H9 (cell line): ENCODE measurements around the gene CRABP1. TPM values are rescaled to one million over a fixed set of nuclear protein-coding genes. Genes with fewer than 3 reads are reported as not detected.

ENCODE experiments used
- DNase-seq: peaks from one replicate; pipeline ENCODE4 v3.0.0-alpha.2; 2017
- H2AFZ ChIP-seq: one replicate; pipeline ENCODE4 v1.6.1; 2013; ENCODE audit warnings: mild to moderate bottlenecking, low read length, control low read depth, moderate library complexity
- H2AK5ac ChIP-seq: 2 replicates; pipeline ENCODE4 v1.6.1; 2013; ENCODE audit warnings: low read length, control low read depth, mixed read lengths; ENCODE audit not compliant: insufficient read length
- H2BK120ac ChIP-seq: one replicate; pipeline ENCODE4 v1.6.1; 2013; ENCODE audit warnings: low read depth, mild to moderate bottlenecking, low read length, control low read depth, inconsistent platforms; ENCODE audit not compliant: poor library complexity, severe bottlenecking
- H2BK12ac ChIP-seq: 2 replicates; pipeline ENCODE4 v1.6.1; 2013; ENCODE audit warnings: low read length, control low read depth, mixed read lengths, low read depth; ENCODE audit not compliant: insufficient read length
- H2BK15ac ChIP-seq: 2 replicates; pipeline ENCODE4 v1.6.1; 2013; ENCODE audit warnings: low read depth, low read length, control low read depth
- H2BK20ac ChIP-seq: one replicate; pipeline ENCODE4 v1.6.1; 2013; ENCODE audit warnings: low read depth, mild to moderate bottlenecking, low read length, control low read depth, inconsistent platforms; ENCODE audit not compliant: poor library complexity, severe bottlenecking
- H2BK5ac ChIP-seq: 2 replicates; pipeline ENCODE4 v1.6.1; 2013; ENCODE audit warnings: low read length, control low read depth, mixed read lengths; ENCODE audit not compliant: insufficient read length
- H3K14ac ChIP-seq: 2 replicates; pipeline ENCODE4 v1.6.1; 2013; ENCODE audit warnings: low read length, control low read depth; ENCODE audit not compliant: insufficient read depth
- H3K18ac ChIP-seq: 2 replicates; pipeline ENCODE4 v1.6.1; 2013; ENCODE audit warnings: low read depth, mild to moderate bottlenecking, mixed read lengths, low read length, control low read depth; ENCODE audit not compliant: insufficient read length
- H3K23ac ChIP-seq: 2 replicates; pipeline ENCODE4 v1.6.1; 2013; ENCODE audit warnings: low read length, control low read depth, mixed read lengths, low read depth; ENCODE audit not compliant: insufficient read length
- H3K23me2 ChIP-seq: 2 replicates; pipeline ENCODE4 v1.6.1; 2013; ENCODE audit warnings: low read depth, mild to moderate bottlenecking, mixed read lengths, low read length, control low read depth; ENCODE audit not compliant: insufficient read length, poor library complexity, severe bottlenecking
- H3K27ac ChIP-seq: 2 replicates; pipeline ENCODE4 v1.5.1; 2013; ENCODE audit warnings: low read length, control low read depth, mixed read lengths, low read depth; ENCODE audit not compliant: insufficient read length
- H3K27me3 ChIP-seq: 2 replicates; pipeline ENCODE4 v1.6.1; 2013; ENCODE audit warnings: low read length, control low read depth, inconsistent platforms; ENCODE audit not compliant: insufficient read depth
- H3K4ac ChIP-seq: 2 replicates; pipeline ENCODE4 v1.6.1; 2013; ENCODE audit warnings: low read depth, mild to moderate bottlenecking, control low read depth, inconsistent platforms, low read length, moderate library complexity
- H3K4me1 ChIP-seq: 2 replicates; pipeline ENCODE4 v1.6.1; 2013; ENCODE audit warnings: low read length, control low read depth, inconsistent platforms; ENCODE audit not compliant: insufficient read depth
- H3K4me2 ChIP-seq: 2 replicates; pipeline ENCODE4 v1.6.1; 2013; ENCODE audit warnings: low read length, control low read depth, mixed read lengths; ENCODE audit not compliant: insufficient read length, insufficient read depth
- H3K56ac ChIP-seq: 2 replicates; pipeline ENCODE4 v1.6.1; 2013; ENCODE audit warnings: low read depth, mild to moderate bottlenecking, mixed read lengths, low read length, control low read depth; ENCODE audit not compliant: insufficient read length
- H3K79me1 ChIP-seq: 2 replicates; pipeline ENCODE4 v1.6.1; 2013; ENCODE audit warnings: low read depth, mild to moderate bottlenecking, moderate library complexity, low read length, control low read depth, inconsistent platforms; ENCODE audit not compliant: insufficient read depth, poor library complexity, severe bottlenecking
- H3K79me2 ChIP-seq: 2 replicates; pipeline ENCODE4 v1.6.1; 2013; ENCODE audit warnings: low read length, control low read depth, inconsistent platforms; ENCODE audit not compliant: insufficient read depth
- H3K9ac ChIP-seq: 2 replicates; pipeline ENCODE4 v1.6.1; 2013; ENCODE audit warnings: low read length, control low read depth, mixed read lengths; ENCODE audit not compliant: insufficient read length; ENCODE audit errors: extremely low read depth
- H3K9me3 ChIP-seq: one replicate; pipeline ENCODE4 v1.6.1; 2013; ENCODE audit warnings: low read depth, low read length, inconsistent platforms; ENCODE audit not compliant: control insufficient read depth
- H3T11ph ChIP-seq: one replicate; pipeline ENCODE4 v1.6.1; 2013; ENCODE audit warnings: mild to moderate bottlenecking, low read length, control low read depth, inconsistent platforms
- H4K20me1 ChIP-seq: one replicate; pipeline ENCODE4 v1.6.1; 2013; ENCODE audit not compliant: control insufficient read depth, insufficient read length, insufficient read depth
- H4K5ac ChIP-seq: 2 replicates; pipeline ENCODE4 v1.6.1; 2013; ENCODE audit warnings: low read depth, mild to moderate bottlenecking, mixed read lengths, low read length, control low read depth; ENCODE audit not compliant: insufficient read length
- H4K8ac ChIP-seq: replicated peaks from 2 replicates; pipeline ENCODE4 v1.6.1; 2013; ENCODE audit warnings: low read length, control low read depth, mixed read lengths, low read depth; ENCODE audit not compliant: insufficient read length
- H4K91ac ChIP-seq: 2 replicates; pipeline ENCODE4 v1.6.1; 2013; ENCODE audit warnings: low read depth, mild to moderate bottlenecking, moderate library complexity, mixed read lengths, low read length, control low read depth; ENCODE audit not compliant: insufficient read length
- H3K27ac Mint-ChIP-seq, 3 experiments: 2 replicates in 2 of 3; 3 replicates in 1 of 3; pipeline ENCODE4 v1.8.0; 2020 to 2021; ENCODE audit warnings: mixed read lengths in 3 of 3, mild to moderate bottlenecking in 1 of 3, moderate library complexity in 1 of 3
- H3K27me3 Mint-ChIP-seq: 2 replicates; pipeline ENCODE4 v1.8.0; 2021; ENCODE audit warnings: low read depth, mild to moderate bottlenecking, moderate library complexity, mixed read lengths
- H3K36me3 Mint-ChIP-seq, 3 experiments: 2 replicates in 2 of 3; 3 replicates in 1 of 3; pipeline ENCODE4 v1.8.0; 2020 to 2021; ENCODE audit warnings: low read depth in 3 of 3, mixed read lengths in 3 of 3; ENCODE audit not compliant: insufficient read depth in 1 of 3
- H3K4me1 Mint-ChIP-seq, 2 experiments: 2 replicates each; pipeline ENCODE4 v1.8.0; 2020; ENCODE audit warnings: mixed read lengths in 2 of 2
- H3K4me3 Mint-ChIP-seq, 2 experiments: 2 replicates in 1 of 2; 3 replicates in 1 of 2; pipeline ENCODE4 v1.8.0; 2020 to 2021; ENCODE audit warnings: mild to moderate bottlenecking in 2 of 2, mixed read lengths in 2 of 2, moderate library complexity in 1 of 2
- H3K9me3 Mint-ChIP-seq, 2 experiments: 2 replicates in 1 of 2; 3 replicates in 1 of 2; pipeline ENCODE4 v1.8.0; 2020; ENCODE audit warnings: mild to moderate bottlenecking in 2 of 2, mixed read lengths in 2 of 2, moderate library complexity in 1 of 2
- WGBS: extraction: QIAGEN DNeasy Blood & Tissue Kit; methylation state at CpG from one replicate; pipeline ENCODE4 v1.1.7; 2013; ENCODE audit warnings: missing lambda C conversion rate, low lambda C conversion rate, mixed read lengths; ENCODE audit not compliant: insufficient read length; ENCODE audit errors: extremely low coverage; 5-methylcytosine and 5-hydroxymethylcytosine counted together
- total RNA-seq: library from RNA; stranded (reverse); gene quantifications from 2 replicates; pipeline ENCODE4 v1.2.1, GENCODE V29; 2021
- TF ChIP-seq, protein P1 (sequence below): fragments of 200-600 bp; sonication (generic); conservative IDR thresholded peaks from 3 replicates; pipeline ENCODE4 v1.8.0; 2021; ENCODE audit warnings: antibody characterized with exemption, mild to moderate bottlenecking

Gene CRABP1
- total RNA-seq, 1 experiment from 2014 or later = 93.1 TPM

DNA sequence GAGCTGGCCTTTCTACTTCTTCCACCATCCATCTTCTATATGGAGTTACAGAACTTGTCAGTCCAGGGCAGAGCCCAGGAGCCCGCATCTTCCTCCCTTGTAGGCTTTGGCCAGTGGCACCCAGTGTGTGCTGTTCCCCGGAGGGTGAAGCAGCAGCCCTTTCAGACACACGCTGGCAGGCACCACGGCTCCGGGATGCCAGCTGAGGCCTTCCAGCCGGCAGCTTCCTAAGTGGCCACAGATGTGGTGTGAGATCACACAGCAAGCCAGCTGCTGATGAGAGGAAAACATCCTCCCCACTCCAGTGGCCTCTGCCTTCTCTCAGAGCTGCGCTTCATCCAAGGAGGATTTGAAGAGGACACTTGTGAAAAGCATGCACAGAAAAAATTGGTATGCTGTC lies 24.1 kb downstream of the CRABP1 start:
- H2BK15ac ChIP-seq = no peak overlapping the region
- H3K14ac ChIP-seq = no peak overlapping the region
- TF ChIP-seq, protein P1, sequence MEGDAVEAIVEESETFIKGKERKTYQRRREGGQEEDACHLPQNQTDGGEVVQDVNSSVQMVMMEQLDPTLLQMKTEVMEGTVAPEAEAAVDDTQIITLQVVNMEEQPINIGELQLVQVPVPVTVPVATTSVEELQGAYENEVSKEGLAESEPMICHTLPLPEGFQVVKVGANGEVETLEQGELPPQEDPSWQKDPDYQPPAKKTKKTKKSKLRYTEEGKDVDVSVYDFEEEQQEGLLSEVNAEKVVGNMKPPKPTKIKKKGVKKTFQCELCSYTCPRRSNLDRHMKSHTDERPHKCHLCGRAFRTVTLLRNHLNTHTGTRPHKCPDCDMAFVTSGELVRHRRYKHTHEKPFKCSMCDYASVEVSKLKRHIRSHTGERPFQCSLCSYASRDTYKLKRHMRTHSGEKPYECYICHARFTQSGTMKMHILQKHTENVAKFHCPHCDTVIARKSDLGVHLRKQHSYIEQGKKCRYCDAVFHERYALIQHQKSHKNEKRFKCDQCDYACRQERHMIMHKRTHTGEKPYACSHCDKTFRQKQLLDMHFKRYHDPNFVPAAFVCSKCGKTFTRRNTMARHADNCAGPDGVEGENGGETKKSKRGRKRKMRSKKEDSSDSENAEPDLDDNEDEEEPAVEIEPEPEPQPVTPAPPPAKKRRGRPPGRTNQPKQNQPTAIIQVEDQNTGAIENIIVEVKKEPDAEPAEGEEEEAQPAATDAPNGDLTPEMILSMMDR = no peak
- no peaks in the 10 kb centered on the region for H3K9me3 ChIP-seq
- no peak overlapping the region for H3K4me3 Mint-ChIP-seq
- no peak overlapping the region for H2BK12ac ChIP-seq
- peaks cover 22 to 31% of the 10 kb centered on the region in 2 experiments for H3K4me1 Mint-ChIP-seq
- no peak overlapping the region for H3K27ac ChIP-seq
- no peaks in the 10 kb centered on the region for H3K4me1 ChIP-seq
- H2AFZ ChIP-seq = no peak overlapping the region
- H4K5ac ChIP-seq = no peak overlapping the region
- H3K9me3 Mint-ChIP-seq = no peaks in the 10 kb centered on the region
- no peak overlapping the region for H3K56ac ChIP-seq
- H3K27ac Mint-ChIP-seq = no peak overlapping the region
- no peak overlapping the region for H3K18ac ChIP-seq
- no peaks in the 10 kb centered on the region for H3K79me2 ChIP-seq
- H3K27me3 Mint-ChIP-seq = peaks cover 15% of the 10 kb centered on the region
- no CpG with 5 or more reads among the region's 7 CpGs for WGBS
- no peak overlapping the region for H4K91ac ChIP-seq
- H3K36me3 Mint-ChIP-seq = no peaks in the 10 kb centered on the region
- H2AK5ac ChIP-seq = no peak overlapping the region
- H2BK5ac ChIP-seq = no peak overlapping the region
- H3K4ac ChIP-seq = no peak overlapping the region
- no peak for DNase-seq
- no peak overlapping the region for H3K9ac ChIP-seq
- no peaks in the 10 kb centered on the region for H3K79me1 ChIP-seq
- no peak overlapping the region for H3T11ph ChIP-seq
- H3K4me2 ChIP-seq = no peak overlapping the region
- no peaks in the 10 kb centered on the region for H3K27me3 ChIP-seq
- H2BK120ac ChIP-seq = no peak overlapping the region
- H3K23ac ChIP-seq = no peak overlapping the region
- no peaks in the 10 kb centered on the region for H4K20me1 ChIP-seq
- H3K23me2 ChIP-seq = no peaks in the 10 kb centered on the region
- no peak overlapping the region for H2BK20ac ChIP-seq
- no peak overlapping the region for H4K8ac ChIP-seq
